Transverse colon (tissue), 4 donors: ENCODE data around the gene HRH4. TPM values are rescaled to one million over a fixed set of nuclear protein-coding genes. Genes with fewer than 3 reads are reported as not detected.

Experiments
- DNase-seq: peaks from one replicate; pipeline ENCODE4 v3.0.0-alpha.2; 2019
- H3K27ac ChIP-seq, 4 donors: fragments of 200-600 bp; sonication (generic); 2 replicates each; pipeline ENCODE4 v1.5.1; 2016 to 2018; ENCODE audit warnings: inconsistent platforms in 4 of 4
- H3K27me3 ChIP-seq: fragments of 200-600 bp; sonication (generic); 2 replicates; pipeline ENCODE4 v1.5.1; 2017; ENCODE audit warnings: inconsistent platforms
- H3K36me3 ChIP-seq, 4 donors: fragments of 200-600 bp; sonication (generic); 2 replicates each; pipeline ENCODE4 v1.5.1; 2017 to 2019; ENCODE audit warnings: inconsistent platforms in 4 of 4
- H3K4me1 ChIP-seq, 4 donors: fragments of 200-600 bp; sonication (generic); 2 replicates each; pipeline ENCODE4 v1.5.1; 2017 to 2020; ENCODE audit warnings: inconsistent platforms in 4 of 4
- H3K4me3 ChIP-seq, 4 donors: fragments of 200-600 bp; sonication (generic); 1 replicate in 1 of 4; 2 replicates in 3 of 4; pipeline versions ENCODE4 v1.5.1 to v1.6.1; 2017 to 2019; ENCODE audit warnings: inconsistent platforms in 4 of 4
- H3K9me3 ChIP-seq, 2 donors: fragments of 200-600 bp; sonication (generic); 2 replicates each; pipeline ENCODE4 v1.5.1; 2017 to 2019; ENCODE audit warnings: inconsistent platforms in 2 of 2
- EP300 ChIP-seq: sonication (generic); formaldehyde crosslinking; IDR thresholded peaks from one replicate; pipeline ENCODE4 v1.6.1; 2017; ENCODE audit warnings: antibody characterized with exemption, low read depth
- POLR2A ChIP-seq: fragments of 450-650 bp; IDR thresholded peaks from one replicate; pipeline ENCODE4 v1.6.1; 2016; ENCODE audit warnings: antibody characterized with exemption, mild to moderate bottlenecking, moderate library complexity
- POLR2AphosphoS5 ChIP-seq, 3 donors: sonication (generic); formaldehyde crosslinking; IDR thresholded peaks; one replicate each; pipeline ENCODE4 v1.6.1; 2016; ENCODE audit warnings: antibody characterized with exemption in 3 of 3
- WGBS, 2 donors: methylation state at CpG; one replicate each; pipeline ENCODE4 v1.1.5; 2018; ENCODE audit warnings: low coverage in 1 of 2; 5-methylcytosine and 5-hydroxymethylcytosine counted together
- in situ Hi-C, 4 donors: fragments of 200-750 bp; cut with MboI; loops; one replicate each; pipeline versions ENCODE4 v1.15.0 to v1.15.1; 2017; ENCODE audit warnings: low sequenced_read_pairs in 3 of 4, low pct_ligation_motif_present in 1 of 4, low pct_unique_long_range_greater_than_20kb in 1 of 4
- intact Hi-C: fragments of 100-400 bp; cut with DNase I; formaldehyde crosslinking; loops from one replicate; pipeline ENCODE4 v1.15.1; 2023; ENCODE audit warnings: low total_unique reads
- small RNA-seq, 4 donors: library from RNA; depleted of rRNA; stranded (forward); fragments of <200 nt; gene quantifications; one replicate each; pipeline ENCODE3, GENCODE V24; 2016
- total RNA-seq, 4 donors: library from RNA; depleted of rRNA; stranded (reverse); fragments of >200 nt; gene quantifications; one replicate each; pipeline ENCODE4 v1.1.0, GENCODE V29; 2016
- TF ChIP-seq, protein P1 (sequence below), 5 experiments: fragments of 200-600 bp in 3 of 5; fragments of 450-650 bp in 2 of 5; sonication (generic) in 3 of 5; IDR thresholded peaks; 1 replicate in 2 of 5; 2 replicates in 3 of 5; pipeline ENCODE4 v1.5.1; 2016 to 2017; ENCODE audit warnings: antibody characterized with exemption in 5 of 5, inconsistent platforms in 3 of 5, mild to moderate bottlenecking in 2 of 5, moderate library complexity in 1 of 5

Gene HRH4
- total RNA-seq, 4 donors from 2014 or later = not detected

GRCh38 chr18:24518596-24518995, 58.2 kb downstream of the HRH4 start:
- 84 to 100% methylated on average over 6 to 14 of the region's 14 CpGs for WGBS, 2 donors
- Histone ChIP-seq H3K36me3 (no peaks in the 10 kb centered on the region), H3K4me1 (no peaks in the 10 kb centered on the region), H3K27ac (no peak overlapping the region), H3K4me3 (no peak overlapping the region), H3K27me3 (no peaks in the 10 kb centered on the region), H3K9me3 (no peaks in the 10 kb centered on the region)
- in situ Hi-C loops (no loop called here), intact Hi-C loops (no loop called here)
- no peak for DNase-seq
- no peak for TF ChIP-seq EP300
- no peak for TF ChIP-seq POLR2A
- TF ChIP-seq, protein P1, sequence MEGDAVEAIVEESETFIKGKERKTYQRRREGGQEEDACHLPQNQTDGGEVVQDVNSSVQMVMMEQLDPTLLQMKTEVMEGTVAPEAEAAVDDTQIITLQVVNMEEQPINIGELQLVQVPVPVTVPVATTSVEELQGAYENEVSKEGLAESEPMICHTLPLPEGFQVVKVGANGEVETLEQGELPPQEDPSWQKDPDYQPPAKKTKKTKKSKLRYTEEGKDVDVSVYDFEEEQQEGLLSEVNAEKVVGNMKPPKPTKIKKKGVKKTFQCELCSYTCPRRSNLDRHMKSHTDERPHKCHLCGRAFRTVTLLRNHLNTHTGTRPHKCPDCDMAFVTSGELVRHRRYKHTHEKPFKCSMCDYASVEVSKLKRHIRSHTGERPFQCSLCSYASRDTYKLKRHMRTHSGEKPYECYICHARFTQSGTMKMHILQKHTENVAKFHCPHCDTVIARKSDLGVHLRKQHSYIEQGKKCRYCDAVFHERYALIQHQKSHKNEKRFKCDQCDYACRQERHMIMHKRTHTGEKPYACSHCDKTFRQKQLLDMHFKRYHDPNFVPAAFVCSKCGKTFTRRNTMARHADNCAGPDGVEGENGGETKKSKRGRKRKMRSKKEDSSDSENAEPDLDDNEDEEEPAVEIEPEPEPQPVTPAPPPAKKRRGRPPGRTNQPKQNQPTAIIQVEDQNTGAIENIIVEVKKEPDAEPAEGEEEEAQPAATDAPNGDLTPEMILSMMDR (IDR thresholded peaks at IDR 0.05) = no peak
- no peak for TF ChIP-seq POLR2AphosphoS5 (IDR thresholded peaks at IDR 0.05)

Small RNA genes lying within 50 kb of the gene (small RNA-seq; reads per million reads assigned to genes)
- gene RF00019 = 0 reads per million in 4 donors

Other genes with a start within 250 kb of the HRH4 start
- 10 to 100 TPM; 16.1 to 80.0 (median 61.4) TPM for gene OSBPL1A, start 62.8 kb upstream of the HRH4 start, total RNA-seq
- gene IMPACT, start 34.0 kb upstream of the HRH4 start, total RNA-seq = 10 to 100 TPM; 12.4 to 18.0 (median 16.5) TPM